Transverse colon (tissue), 4 donors: ENCODE measurements around the gene ARAP3.

Experiments
- CTCF ChIP-seq, 5 experiments: fragments of 200-600 bp in 3 of 5; fragments of 450-650 bp in 2 of 5; sonication (generic) in 3 of 5; IDR thresholded peaks; 1 replicate in 2 of 5; 2 replicates in 3 of 5; pipeline ENCODE4 v1.5.1; 2016 to 2017; ENCODE audit warnings: antibody characterized with exemption in 5 of 5, inconsistent platforms in 3 of 5, mild to moderate bottlenecking in 2 of 5, moderate library complexity in 1 of 5
- POLR2AphosphoS5 ChIP-seq, 3 donors: sonication (generic); formaldehyde crosslinking; IDR thresholded peaks; one replicate each; pipeline ENCODE4 v1.6.1; 2016; ENCODE audit warnings: antibody characterized with exemption in 3 of 3

GRCh38 chr5:141611289-141611688 lies 70.7 kb downstream of the ARAP3 start:
- TF ChIP-seq CTCF (IDR thresholded peaks at IDR 0.05), result no peak
- no peak for TF ChIP-seq POLR2AphosphoS5 (IDR thresholded peaks at IDR 0.05)
